Adipocyte (in vitro differentiated cells): ENCODE measurements around the gene GRIA3.

Source experiments
- DNase-seq: peaks from one replicate; pipeline ENCODE4 v3.0.0-alpha.2; 2015; ENCODE audit warnings: low read depth
- H3K27me3 ChIP-seq: replicated peaks from 2 replicates; pipeline ENCODE4 v1.7.0; 2013; ENCODE audit warnings: mild to moderate bottlenecking, low read length, moderate library complexity; ENCODE audit not compliant: control insufficient read depth, insufficient read depth
- H3K36me3 ChIP-seq: 2 replicates; pipeline ENCODE4 v1.7.0; 2013; ENCODE audit warnings: low read length, mild to moderate bottlenecking, moderate library complexity; ENCODE audit not compliant: control insufficient read depth, insufficient read depth, severe bottlenecking
- H3K4me1 ChIP-seq: 2 replicates; pipeline ENCODE4 v1.7.0; 2013; ENCODE audit warnings: mild to moderate bottlenecking, low read length, moderate library complexity; ENCODE audit not compliant: control insufficient read depth, insufficient read depth
- H3K4me3 ChIP-seq: 2 replicates; pipeline ENCODE4 v1.7.0; 2013; ENCODE audit warnings: mild to moderate bottlenecking, low read length, moderate library complexity
- H3K9ac ChIP-seq: 2 replicates; pipeline ENCODE4 v1.7.0; 2013; ENCODE audit warnings: mild to moderate bottlenecking, low read length, moderate library complexity
- H3K9me3 ChIP-seq: 2 replicates; pipeline ENCODE4 v1.7.0; 2013; ENCODE audit warnings: mild to moderate bottlenecking, low read length, moderate library complexity; ENCODE audit not compliant: control insufficient read depth

GRIA3 gene

GRCh38 chrX:123193101-123193500 lies 9.0 kb downstream of the GRIA3 start:
- Histone ChIP-seq H3K9me3 (no peaks in the 10 kb centered on the region), H3K9ac (no peak overlapping the region), H3K4me3 (no peak overlapping the region), H3K4me1 (no peaks in the 10 kb centered on the region), H3K36me3 (peaks cover 3% of the 10 kb centered on the region), H3K27me3 (no peaks in the 10 kb centered on the region)
- DNase-seq, result no peak

- H3K4me1 ChIP-seq, result no peaks in the 10 kb centered on the region
- no peak overlapping the region for H3K9ac ChIP-seq
Observed at GRCh38 chrX:123199338-123199737, 15.3 kb downstream of the GRIA3 start.

GRCh38 chrX:123201720-123202119 lies 17.6 kb downstream of the GRIA3 start:
- no peak for DNase-seq
- H3K9me3 ChIP-seq, result no peaks in the 10 kb centered on the region
- no peak overlapping the region for H3K4me3 ChIP-seq
- no peaks in the 10 kb centered on the region for H3K27me3 ChIP-seq
- H3K9ac ChIP-seq, result no peak overlapping the region
- H3K36me3 ChIP-seq, result no peaks in the 10 kb centered on the region
- no peaks in the 10 kb centered on the region for H3K4me1 ChIP-seq

More at GRCh38 chrX:123199338-123199737, 15.3 kb downstream of the GRIA3 start:
- DNase-seq, result no peak
- peaks cover 3% of the 10 kb centered on the region for H3K36me3 ChIP-seq
- H3K27me3 ChIP-seq, result no peaks in the 10 kb centered on the region
- H3K4me3 ChIP-seq, result no peak overlapping the region
- no peaks in the 10 kb centered on the region for H3K9me3 ChIP-seq

- Histone ChIP-seq H3K9me3 (no peaks in the 10 kb centered on the region), H3K27me3 (no peaks in the 10 kb centered on the region), H3K4me3 (no peak overlapping the region), H3K4me1 (no peaks in the 10 kb centered on the region), H3K36me3 (no peaks in the 10 kb centered on the region), H3K9ac (no peak overlapping the region)
- no peak for DNase-seq
Observed at GRCh38 chrX:123202523-123202922, 18.4 kb downstream of the GRIA3 start.

- no peak overlapping the region for H3K4me3 ChIP-seq
- no peaks in the 10 kb centered on the region for H3K4me1 ChIP-seq
- no peaks in the 10 kb centered on the region for H3K36me3 ChIP-seq
- H3K9me3 ChIP-seq, result no peaks in the 10 kb centered on the region
- H3K27me3 ChIP-seq, result no peaks in the 10 kb centered on the region
- DNase-seq, result no peak
- no peak overlapping the region for H3K9ac ChIP-seq
Observed at GRCh38 chrX:123203772-123204171, 19.7 kb downstream of the GRIA3 start.

GRCh38 chrX:123206176-123206575 lies 22.1 kb downstream of the GRIA3 start:
- no peak for DNase-seq
- no peak overlapping the region for H3K4me3 ChIP-seq

GRCh38 chrX:123210252-123210651 lies 26.2 kb downstream of the GRIA3 start:
- Histone ChIP-seq H3K4me1 (peaks cover under 1% of the 10 kb centered on the region), H3K36me3 (no peaks in the 10 kb centered on the region), H3K9ac (no peak overlapping the region), H3K9me3 (no peaks in the 10 kb centered on the region), H3K27me3 (no peaks in the 10 kb centered on the region), H3K4me3 (no peak overlapping the region)
- no peak for DNase-seq

More at GRCh38 chrX:123206176-123206575, 22.1 kb downstream of the GRIA3 start:
- Histone ChIP-seq H3K9ac (no peak overlapping the region), H3K9me3 (no peaks in the 10 kb centered on the region), H3K36me3 (no peaks in the 10 kb centered on the region), H3K27me3 (no peaks in the 10 kb centered on the region), H3K4me1 (no peaks in the 10 kb centered on the region)

GRCh38 chrX:123215397-123216089 lies 31.5 kb downstream of the GRIA3 start:
- no peak overlapping the region for H3K4me3 ChIP-seq
- H3K4me1 ChIP-seq, result peaks cover 24% of the 10 kb centered on the region
- H3K9me3 ChIP-seq, result no peaks in the 10 kb centered on the region
- no peak overlapping the region for H3K9ac ChIP-seq
- DNase-seq, result no peak
- H3K36me3 ChIP-seq, result no peaks in the 10 kb centered on the region
- H3K27me3 ChIP-seq, result peaks cover 4% of the 10 kb centered on the region

GRCh38 chrX:123217077-123217476 lies 33.0 kb downstream of the GRIA3 start:
- H3K4me3 ChIP-seq, result no peak overlapping the region
- peak; percentile 69 for DNase-seq
- H3K9me3 ChIP-seq, result no peaks in the 10 kb centered on the region
- H3K27me3 ChIP-seq, result peaks cover 4% of the 10 kb centered on the region
- H3K4me1 ChIP-seq, result peaks cover 24% of the 10 kb centered on the region
- H3K9ac ChIP-seq, result no peak overlapping the region
- no peaks in the 10 kb centered on the region for H3K36me3 ChIP-seq

GRCh38 chrX:123217728-123218127 lies 33.6 kb downstream of the GRIA3 start:
- Histone ChIP-seq H3K27me3 (peaks cover 4% of the 10 kb centered on the region), H3K9me3 (no peaks in the 10 kb centered on the region), H3K4me3 (no peak overlapping the region), H3K9ac (no peak overlapping the region), H3K4me1 (peaks cover 24% of the 10 kb centered on the region), H3K36me3 (no peaks in the 10 kb centered on the region)
- DNase-seq, result no peak

- H3K9ac ChIP-seq, result no peak overlapping the region
- no peaks in the 10 kb centered on the region for H3K36me3 ChIP-seq
- H3K4me3 ChIP-seq, result no peak overlapping the region
- H3K4me1 ChIP-seq, result peaks cover 24% of the 10 kb centered on the region
- no peaks in the 10 kb centered on the region for H3K9me3 ChIP-seq
- peaks cover 4% of the 10 kb centered on the region for H3K27me3 ChIP-seq
- DNase-seq, result no peak
Observed at GRCh38 chrX:123219916-123220315, 35.8 kb downstream of the GRIA3 start.

GRCh38 chrX:123222920-123223319 lies 38.8 kb downstream of the GRIA3 start:
- no peaks in the 10 kb centered on the region for H3K36me3 ChIP-seq
- H3K9me3 ChIP-seq, result no peaks in the 10 kb centered on the region
- no peak for DNase-seq
- H3K27me3 ChIP-seq, result no peaks in the 10 kb centered on the region
- H3K4me3 ChIP-seq, result no peak overlapping the region
- no peak overlapping the region for H3K9ac ChIP-seq
- H3K4me1 ChIP-seq, result no peaks in the 10 kb centered on the region
